Measurements from ENCODE around the gene C19orf25. TPM values are rescaled to one million over a fixed set of nuclear protein-coding genes. Genes with fewer than 3 reads are reported as not detected.

Gene C19orf25
- total RNA-seq, result 10 to 100 TPM; 34.3 to 49.6 (median 45.7) TPM

DNA sequence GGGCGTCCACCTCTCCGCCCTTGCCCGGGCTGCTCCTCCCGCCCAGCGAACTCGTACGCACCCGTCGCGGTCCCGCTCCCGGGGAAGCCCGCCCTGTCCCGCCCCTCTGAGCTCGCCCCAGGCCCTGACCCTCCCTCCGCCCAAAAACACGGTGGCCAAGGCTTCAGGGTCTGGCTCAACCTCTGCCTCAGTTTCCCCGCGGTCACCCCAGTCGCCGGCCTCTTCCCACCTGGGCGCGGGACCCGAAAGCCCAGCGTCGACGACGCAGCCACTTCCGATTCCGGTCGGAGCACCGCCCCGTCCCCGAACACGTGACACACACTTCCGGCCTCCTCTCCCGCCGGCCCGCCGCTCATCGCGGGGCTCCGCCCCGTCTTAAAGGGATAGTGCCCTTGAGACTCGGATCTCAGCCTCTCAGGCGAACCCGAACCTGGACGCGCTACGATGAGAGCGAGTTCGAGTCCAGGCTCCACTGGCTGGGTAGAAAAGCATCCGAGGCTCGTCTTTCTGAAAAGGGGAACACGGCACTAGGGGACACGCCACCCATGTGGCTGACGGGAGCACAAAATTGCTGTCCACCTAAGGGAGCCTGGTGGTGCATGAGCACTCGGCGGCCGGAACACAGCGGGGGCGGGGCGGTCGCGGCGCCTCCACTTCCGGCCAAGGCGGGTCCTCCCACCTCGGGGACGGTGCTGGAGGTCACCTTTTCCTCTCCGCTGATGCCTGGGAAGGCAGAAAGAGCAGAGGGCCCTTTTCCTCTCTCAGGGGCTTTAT lies at the start of gene C19orf25:
C19orf25 (minus strand) TSS at position 282 of the 774 bp plus-strand sequence. CDS start 312 bp downstream, outside the sequence.
- WGBS, 2 donors, result 1% methylated on average over 44 to 53 of the region's 71 CpGs
- intact Hi-C loops (cut with DNase I; ENCODE audit: low total_unique reads), result no loop called here
- peak within 1 kb of the TSS; percentile 81 for H3K4me3 ChIP-seq (ENCODE audit: low read depth, poor library complexity, severe bottlenecking)
- peak; percentile 93 to 99 for DNase-seq (ENCODE audit: low spot score in 2 of 2)
- no peak for TF ChIP-seq POLR2A (IDR thresholded peaks at IDR 0.05)
- TF ChIP-seq, protein P1, sequence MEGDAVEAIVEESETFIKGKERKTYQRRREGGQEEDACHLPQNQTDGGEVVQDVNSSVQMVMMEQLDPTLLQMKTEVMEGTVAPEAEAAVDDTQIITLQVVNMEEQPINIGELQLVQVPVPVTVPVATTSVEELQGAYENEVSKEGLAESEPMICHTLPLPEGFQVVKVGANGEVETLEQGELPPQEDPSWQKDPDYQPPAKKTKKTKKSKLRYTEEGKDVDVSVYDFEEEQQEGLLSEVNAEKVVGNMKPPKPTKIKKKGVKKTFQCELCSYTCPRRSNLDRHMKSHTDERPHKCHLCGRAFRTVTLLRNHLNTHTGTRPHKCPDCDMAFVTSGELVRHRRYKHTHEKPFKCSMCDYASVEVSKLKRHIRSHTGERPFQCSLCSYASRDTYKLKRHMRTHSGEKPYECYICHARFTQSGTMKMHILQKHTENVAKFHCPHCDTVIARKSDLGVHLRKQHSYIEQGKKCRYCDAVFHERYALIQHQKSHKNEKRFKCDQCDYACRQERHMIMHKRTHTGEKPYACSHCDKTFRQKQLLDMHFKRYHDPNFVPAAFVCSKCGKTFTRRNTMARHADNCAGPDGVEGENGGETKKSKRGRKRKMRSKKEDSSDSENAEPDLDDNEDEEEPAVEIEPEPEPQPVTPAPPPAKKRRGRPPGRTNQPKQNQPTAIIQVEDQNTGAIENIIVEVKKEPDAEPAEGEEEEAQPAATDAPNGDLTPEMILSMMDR (IDR thresholded peaks at IDR 0.05), result no peak

DNA sequence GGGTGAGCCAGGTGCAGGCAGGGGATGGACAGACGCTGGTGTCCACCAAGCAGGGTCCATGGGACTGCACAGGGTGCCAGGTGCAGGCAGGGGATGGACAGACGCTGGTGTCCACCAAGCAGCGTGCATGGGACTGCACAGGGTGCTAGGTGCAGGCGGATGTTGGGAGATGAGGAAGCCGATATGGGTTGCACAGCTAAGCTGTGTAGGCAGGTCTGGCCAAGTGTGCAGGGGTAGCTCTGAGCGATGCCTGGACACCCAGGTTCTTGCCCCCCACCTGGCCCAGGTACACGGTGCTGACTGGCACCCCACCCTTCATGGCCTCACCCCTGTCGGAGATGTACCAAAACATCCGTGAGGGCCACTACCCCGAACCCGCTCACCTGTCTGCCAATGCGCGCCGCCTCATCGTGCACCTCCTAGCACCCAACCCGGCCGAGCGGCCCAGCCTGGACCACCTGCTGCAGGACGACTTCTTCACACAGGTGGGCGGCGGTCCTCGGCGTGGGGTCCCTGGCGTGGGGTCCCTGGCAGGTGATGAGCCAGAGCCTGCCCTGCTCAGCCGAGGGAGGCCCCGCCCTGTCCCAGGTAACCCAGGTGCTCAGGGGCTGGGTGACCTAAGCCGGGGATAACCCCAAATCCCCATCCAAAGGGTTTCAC lies 48.8 kb upstream of the C19orf25 start:
- H3K4me3 ChIP-seq (ENCODE audit: low read depth, poor library complexity, severe bottlenecking), result no peak overlapping the region
- TF ChIP-seq POLR2A (IDR thresholded peaks at IDR 0.05), result no peak
- TF ChIP-seq, protein P1 (IDR thresholded peaks at IDR 0.05), result no peak
- 64 to 70% methylated on average over 14 to 15 of the region's 27 CpGs for WGBS, 2 donors
- intact Hi-C loops (cut with DNase I; ENCODE audit: low total_unique reads), result no loop called here
- DNase-seq (ENCODE audit: low spot score in 2 of 2), result no peak

DNA sequence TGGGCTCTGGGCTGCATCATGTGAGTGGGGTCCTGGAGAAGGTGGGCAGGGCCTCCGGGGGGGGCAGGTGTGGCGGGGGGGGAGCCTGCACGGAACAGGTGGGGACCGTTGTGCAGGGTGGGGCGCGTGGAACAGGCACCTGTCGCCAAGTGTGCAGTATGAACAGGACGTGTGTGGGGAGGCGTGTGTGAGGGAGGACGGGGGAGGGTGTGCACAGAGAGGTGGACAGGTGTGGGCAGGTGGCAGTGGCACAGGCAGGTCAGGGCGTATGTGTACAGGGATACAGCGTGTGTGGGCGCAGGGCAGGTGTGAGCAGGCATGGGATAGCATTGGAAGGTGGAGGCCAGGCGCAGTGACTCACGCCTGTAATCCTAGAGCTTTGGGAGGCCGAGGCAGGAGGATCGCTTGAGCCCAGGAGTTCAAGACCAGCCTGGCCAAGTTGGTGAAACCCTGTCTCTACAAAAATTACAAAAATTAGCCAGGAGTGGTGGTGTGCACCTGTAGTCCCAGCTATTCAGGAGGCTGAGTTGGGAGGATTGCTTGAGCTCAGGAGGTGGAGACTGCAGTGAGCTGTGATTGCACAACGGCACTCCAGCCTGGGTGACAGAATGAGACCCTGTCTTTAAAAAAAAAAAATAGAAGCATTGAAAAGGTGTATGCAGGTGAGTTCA lies 48.1 kb upstream of the C19orf25 start:
- TF ChIP-seq, protein P1 (IDR thresholded peaks at IDR 0.05), result no peak
- TF ChIP-seq POLR2A (IDR thresholded peaks at IDR 0.05), result no peak
- WGBS, 2 donors, result 47 to 64% methylated on average over 14 to 18 of the region's 18 CpGs
- intact Hi-C loops (cut with DNase I; ENCODE audit: low total_unique reads), result no loop called here

DNA sequence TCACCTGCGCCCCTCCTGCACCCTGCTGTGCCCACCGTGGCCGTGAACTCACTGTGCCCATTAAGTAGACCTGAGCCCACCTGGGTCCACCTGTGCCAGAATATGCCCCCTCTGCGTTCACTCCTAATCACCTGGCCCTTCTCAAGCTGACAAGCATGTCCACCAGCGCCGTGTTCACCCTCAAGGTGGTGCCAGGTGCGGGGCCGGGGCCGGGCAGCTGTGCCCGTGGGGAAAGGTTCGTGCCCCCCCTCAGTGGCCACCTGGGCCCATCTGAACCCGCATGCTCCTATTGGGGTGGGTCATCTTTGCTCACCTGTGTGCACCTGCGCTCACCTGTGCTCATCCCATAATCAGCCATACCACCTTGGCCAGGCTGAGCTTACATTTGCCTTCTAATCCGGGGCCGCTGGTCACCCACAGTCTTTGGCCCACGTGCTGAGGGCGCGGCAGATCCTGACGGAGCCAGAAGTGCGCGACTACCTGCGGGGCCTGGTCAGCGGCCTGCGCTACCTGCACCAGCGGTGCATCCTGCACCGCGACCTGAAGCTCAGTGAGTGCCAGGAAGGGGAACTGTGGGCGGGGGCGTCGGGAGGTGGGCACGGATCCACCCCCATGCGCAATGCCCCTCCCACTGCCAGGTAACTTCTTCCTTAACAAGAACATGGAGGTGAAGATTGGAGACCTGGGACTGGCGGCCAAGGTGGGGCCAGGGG lies 47.2 kb upstream of the C19orf25 start:
- intact Hi-C loops (cut with DNase I; ENCODE audit: low total_unique reads), result no loop called here
- 74 to 79% methylated on average over 30 to 33 of the region's 33 CpGs for WGBS, 2 donors
- TF ChIP-seq, protein P1 (IDR thresholded peaks at IDR 0.05), result no peak
- TF ChIP-seq POLR2A (IDR thresholded peaks at IDR 0.05), result no peak
- DNase-seq (ENCODE audit: low spot score in 2 of 2), result no peak
- no peak overlapping the region for H3K4me3 ChIP-seq (ENCODE audit: low read depth, poor library complexity, severe bottlenecking)

More for the DNA sequence above, 48.1 kb upstream of the C19orf25 start:
- H3K4me3 ChIP-seq (ENCODE audit: low read depth, poor library complexity, severe bottlenecking), result no peak overlapping the region
- DNase-seq (ENCODE audit: low spot score in 2 of 2), result no peak

DNA sequence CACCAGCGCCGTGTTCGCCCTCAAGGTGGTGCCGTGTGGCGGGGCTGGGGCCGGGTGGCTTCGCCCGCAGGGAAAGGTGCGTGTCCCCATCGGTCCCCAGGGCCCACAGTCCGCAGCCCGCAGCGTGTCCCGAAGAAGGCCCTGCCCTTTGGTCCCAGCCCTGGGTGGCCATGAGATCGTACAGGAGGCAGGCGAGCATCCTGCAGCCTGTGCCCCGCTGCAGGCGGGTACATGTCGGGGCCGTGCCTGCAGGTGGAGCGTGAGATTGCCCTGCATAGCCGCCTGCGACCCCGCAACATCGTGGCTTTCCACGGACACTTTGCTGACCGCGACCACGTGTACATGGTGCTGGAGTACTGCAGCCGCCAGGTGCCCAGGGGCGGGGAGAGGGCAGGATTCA lies 46.3 kb upstream of the C19orf25 start:
- intact Hi-C loops (cut with DNase I; ENCODE audit: low total_unique reads), result no loop called here
- H3K4me3 ChIP-seq (ENCODE audit: low read depth, poor library complexity, severe bottlenecking), result no peak overlapping the region
- 47 to 73% methylated on average over 9 to 27 of the region's 31 CpGs for WGBS, 2 donors
- TF ChIP-seq, protein P1 (IDR thresholded peaks at IDR 0.05), result no peak
- no peak for TF ChIP-seq POLR2A (IDR thresholded peaks at IDR 0.05)
- DNase-seq (ENCODE audit: low spot score in 2 of 2), result no peak
